ENCODE measurements around the gene CREB1. TPM values are rescaled to one million over a fixed set of nuclear protein-coding genes. Genes with fewer than 3 reads are reported as not detected.

Gene CREB1
- total RNA-seq, 6 experiments from 2014 or later = 10.1 to 22.6 (median 16.8) TPM

DNA sequence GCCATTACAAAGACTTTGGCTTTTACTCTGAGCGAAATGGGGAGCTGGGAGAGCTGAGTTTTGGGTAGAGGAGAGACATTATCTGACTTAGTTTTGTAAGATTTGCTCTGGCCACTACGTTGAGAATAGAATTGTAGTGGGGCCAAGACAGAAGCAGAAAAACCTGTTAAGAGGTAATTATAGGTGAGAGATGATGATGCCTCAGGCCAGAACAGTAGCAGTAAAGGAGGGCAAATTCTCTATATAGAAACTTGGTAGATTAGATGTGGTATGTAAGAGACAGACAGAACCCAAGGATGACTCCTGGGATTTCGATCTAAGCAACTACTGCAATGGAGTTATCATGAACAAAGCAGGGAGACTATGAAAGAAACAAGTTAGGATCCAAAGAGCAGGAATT is 17.4 kb upstream of the CREB1 start:
- Histone ChIP-seq H3K4me3 (no peak overlapping the region), H3K4me1 (no peaks in the 10 kb centered on the region), H3K36me3 (no peaks in the 10 kb centered on the region), H3K27ac (no peak overlapping the region), H3K9me3 (no peaks in the 10 kb centered on the region), H3K27me3 (no peaks in the 10 kb centered on the region)
- 75% methylated on average over 3 of the region's 3 CpGs for WGBS (ENCODE audit: insufficient coverage, low coverage, low lambda C conversion rate, missing lambda C conversion rate)
- DNase-seq (no peak), ATAC-seq (no peak)
- intact Hi-C loops (cut with DNase I) = no loop called here
- TF ChIP-seq POLR2A (IDR thresholded peaks at IDR 0.05) = no peak
- TF ChIP-seq, protein P1, sequence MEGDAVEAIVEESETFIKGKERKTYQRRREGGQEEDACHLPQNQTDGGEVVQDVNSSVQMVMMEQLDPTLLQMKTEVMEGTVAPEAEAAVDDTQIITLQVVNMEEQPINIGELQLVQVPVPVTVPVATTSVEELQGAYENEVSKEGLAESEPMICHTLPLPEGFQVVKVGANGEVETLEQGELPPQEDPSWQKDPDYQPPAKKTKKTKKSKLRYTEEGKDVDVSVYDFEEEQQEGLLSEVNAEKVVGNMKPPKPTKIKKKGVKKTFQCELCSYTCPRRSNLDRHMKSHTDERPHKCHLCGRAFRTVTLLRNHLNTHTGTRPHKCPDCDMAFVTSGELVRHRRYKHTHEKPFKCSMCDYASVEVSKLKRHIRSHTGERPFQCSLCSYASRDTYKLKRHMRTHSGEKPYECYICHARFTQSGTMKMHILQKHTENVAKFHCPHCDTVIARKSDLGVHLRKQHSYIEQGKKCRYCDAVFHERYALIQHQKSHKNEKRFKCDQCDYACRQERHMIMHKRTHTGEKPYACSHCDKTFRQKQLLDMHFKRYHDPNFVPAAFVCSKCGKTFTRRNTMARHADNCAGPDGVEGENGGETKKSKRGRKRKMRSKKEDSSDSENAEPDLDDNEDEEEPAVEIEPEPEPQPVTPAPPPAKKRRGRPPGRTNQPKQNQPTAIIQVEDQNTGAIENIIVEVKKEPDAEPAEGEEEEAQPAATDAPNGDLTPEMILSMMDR (IDR thresholded peaks at IDR 0.05) = no peak

DNA sequence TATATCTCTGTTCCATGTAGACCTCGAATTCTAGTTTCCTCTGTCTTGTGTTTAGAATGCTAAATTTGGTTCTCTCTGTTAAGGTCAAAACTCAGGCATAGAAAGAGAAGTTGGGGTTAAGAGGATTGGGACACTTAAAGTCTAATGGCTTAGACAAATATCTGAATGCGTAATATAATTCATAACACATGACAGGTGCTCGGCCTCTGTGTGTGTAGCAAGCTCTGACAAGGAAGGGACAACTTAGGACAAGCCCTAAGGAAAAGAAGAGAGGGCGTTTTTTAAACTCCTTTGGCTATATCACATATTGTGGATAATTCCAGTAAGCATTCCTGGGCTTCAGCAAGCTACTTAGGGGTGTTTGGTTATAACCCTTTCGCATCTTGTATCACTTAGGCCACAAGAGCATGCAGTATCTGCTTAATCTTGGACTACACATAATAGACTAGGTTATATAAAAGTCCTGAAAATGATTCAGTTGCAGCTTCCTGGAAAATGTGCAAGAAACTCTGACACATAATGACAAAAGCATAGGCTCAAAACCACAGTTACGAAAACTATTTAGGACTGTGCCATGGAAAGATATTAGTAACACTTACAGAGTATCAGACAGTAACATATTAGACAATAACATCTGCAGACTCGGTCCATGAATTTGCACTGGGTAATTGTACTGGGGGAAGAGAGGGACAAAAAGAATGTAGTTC is 16.1 kb upstream of the CREB1 start:
- 62% methylated on average over 7 of the region's 7 CpGs for WGBS (ENCODE audit: insufficient coverage, low coverage, low lambda C conversion rate, missing lambda C conversion rate)
- ATAC-seq (no peak), DNase-seq (no peak)
- Histone ChIP-seq H3K27ac (no peak overlapping the region), H3K9me3 (no peaks in the 10 kb centered on the region), H3K36me3 (no peaks in the 10 kb centered on the region), H3K4me3 (no peak overlapping the region), H3K4me1 (no peaks in the 10 kb centered on the region), H3K27me3 (no peaks in the 10 kb centered on the region)
- no peak for TF ChIP-seq POLR2A (IDR thresholded peaks at IDR 0.05)
- TF ChIP-seq, protein P1 (IDR thresholded peaks at IDR 0.05) = no peak
- intact Hi-C loops (cut with DNase I) = no loop called here

DNA sequence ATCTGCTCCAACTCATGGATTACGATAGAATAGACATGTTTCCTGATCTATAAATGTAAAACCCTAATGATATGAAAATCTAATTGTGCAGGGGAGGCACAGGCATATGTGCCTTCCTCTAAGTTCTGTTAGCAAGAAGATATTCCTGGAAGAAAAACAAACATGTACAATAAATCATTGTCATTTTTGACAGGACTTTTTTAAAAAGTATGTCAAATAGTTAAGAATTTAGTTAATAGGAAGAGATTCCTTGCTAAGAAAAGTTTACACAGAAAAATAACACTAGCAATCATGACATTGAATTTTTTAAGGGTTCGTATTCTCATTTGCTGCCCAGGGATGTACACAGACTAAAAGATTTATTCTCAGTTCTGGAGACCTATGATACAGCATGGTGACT is 15.3 kb upstream of the CREB1 start:
- DNase-seq = no peak
- Histone ChIP-seq H3K27me3 (no peaks in the 10 kb centered on the region), H3K4me1 (no peaks in the 10 kb centered on the region), H3K36me3 (no peaks in the 10 kb centered on the region), H3K4me3 (no peak overlapping the region), H3K27ac (no peak overlapping the region), H3K9me3 (no peaks in the 10 kb centered on the region)
- ATAC-seq = no peak
- TF ChIP-seq, protein P1 (IDR thresholded peaks at IDR 0.05) = no peak
- TF ChIP-seq POLR2A (IDR thresholded peaks at IDR 0.05) = no peak
- 92% methylated on average over 2 of the region's 2 CpGs for WGBS (ENCODE audit: insufficient coverage, low coverage, low lambda C conversion rate, missing lambda C conversion rate)
- intact Hi-C loops (cut with DNase I) = no loop called here

DNA sequence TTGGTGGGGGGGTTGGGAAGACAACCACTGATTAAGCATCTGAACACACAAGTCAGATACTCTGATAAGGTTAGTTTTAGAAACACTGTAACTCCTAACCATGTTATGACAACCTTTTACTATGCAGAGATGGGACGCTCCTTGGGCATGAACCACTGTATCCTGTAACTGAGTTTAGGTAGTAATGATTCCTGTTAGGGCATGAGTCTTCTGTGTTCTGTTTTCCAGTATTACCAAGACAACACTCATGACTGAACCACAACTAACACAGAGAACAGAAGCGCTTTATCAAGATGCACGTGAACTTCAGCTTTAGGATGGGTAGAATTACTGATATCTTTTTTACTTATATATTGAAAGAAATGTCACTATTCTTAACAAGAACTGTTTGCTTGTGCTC is 14.1 kb upstream of the CREB1 start:
- H3K4me1 ChIP-seq = no peaks in the 10 kb centered on the region
- no peaks in the 10 kb centered on the region for H3K27me3 ChIP-seq
- no peaks in the 10 kb centered on the region for H3K36me3 ChIP-seq
- intact Hi-C loops (cut with DNase I) = no loop called here
- ATAC-seq (no peak), DNase-seq (no peak)
- TF ChIP-seq, protein P1 (IDR thresholded peaks at IDR 0.05) = no peak
- TF ChIP-seq POLR2A (IDR thresholded peaks at IDR 0.05) = no peak
- no peaks in the 10 kb centered on the region for H3K9me3 ChIP-seq
- 77% methylated on average over 3 of the region's 3 CpGs for WGBS (ENCODE audit: insufficient coverage, low coverage, low lambda C conversion rate, missing lambda C conversion rate)
- H3K4me3 ChIP-seq = no peak overlapping the region
- no peak overlapping the region for H3K27ac ChIP-seq
